GM18907 (cell line): ENCODE results near the gene SPATA4.
A peak's percentile ranks its signal among the peaks of the same experiment; 100 is the strongest.

Experiments
- ATAC-seq: cut with Tn5 transposase; IDR thresholded peaks from one replicate; pipeline ENCODE4 v1.9.1; 2021; ENCODE audit warnings: mild to moderate bottlenecking, moderate library complexity; ENCODE audit not compliant: unreplicated experiment

Gene SPATA4

DNA sequence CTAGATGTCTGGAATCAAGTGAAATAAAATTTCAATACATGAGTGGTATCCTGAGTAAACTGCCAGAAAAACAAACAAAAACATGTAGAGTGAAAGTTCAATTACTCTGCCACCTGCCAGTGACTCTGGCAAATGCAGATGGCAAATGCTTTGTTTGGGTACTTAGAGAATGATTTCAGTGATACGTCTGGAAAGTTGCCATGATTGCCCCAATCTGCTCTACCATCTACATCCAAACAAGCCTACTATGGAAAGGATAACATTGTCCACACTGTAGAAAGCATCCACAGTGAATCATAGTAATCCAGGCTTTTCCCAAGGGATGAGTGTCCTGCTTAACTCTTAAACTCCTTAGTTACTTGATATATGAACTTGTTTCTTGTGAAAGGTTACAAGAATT, 3.4 kb downstream of the SPATA4 start:
- ATAC-seq = no peak

DNA sequence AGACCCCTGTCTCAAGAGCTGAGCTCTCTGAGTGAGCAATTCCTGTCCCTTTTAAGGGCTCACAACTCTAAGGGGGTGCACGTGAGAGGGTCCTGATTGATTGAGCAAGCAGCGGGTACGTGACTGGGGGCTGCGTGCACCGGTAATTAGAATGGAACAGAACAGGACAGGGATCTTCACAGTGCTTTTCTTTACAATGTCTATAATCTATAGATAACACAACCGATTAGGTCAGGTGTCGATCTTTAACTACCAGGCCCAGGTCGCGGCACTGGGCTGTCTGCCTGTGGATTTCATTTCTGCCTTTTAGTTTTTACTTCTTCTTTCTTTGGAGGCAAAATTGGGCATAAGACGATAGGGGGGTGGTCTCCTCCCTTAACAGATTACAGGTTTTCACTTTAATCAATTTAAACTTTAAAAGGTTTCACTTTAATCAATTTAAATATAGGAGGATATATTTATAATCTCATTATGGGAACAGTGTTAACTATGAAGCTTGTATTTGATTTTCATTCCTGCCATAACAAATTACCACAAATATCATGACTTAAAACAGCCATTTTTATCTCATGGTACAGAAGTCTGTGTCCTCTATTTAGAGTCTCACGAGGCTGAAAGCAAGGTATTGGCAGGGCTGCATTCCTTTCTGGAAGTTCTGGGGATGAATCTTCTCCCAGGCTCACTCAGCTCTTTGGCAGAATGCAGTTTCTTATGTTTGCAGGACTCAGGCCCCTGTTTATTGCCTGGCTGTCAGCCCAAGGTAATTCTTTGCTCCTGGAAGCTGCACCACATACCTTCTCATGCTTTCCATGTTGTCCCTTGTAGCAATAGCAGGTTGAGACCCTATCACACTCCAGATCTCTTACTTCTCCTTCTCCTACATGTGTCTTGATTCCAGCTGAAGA, 5.2 kb downstream of the SPATA4 start:
- ATAC-seq = no peak

DNA sequence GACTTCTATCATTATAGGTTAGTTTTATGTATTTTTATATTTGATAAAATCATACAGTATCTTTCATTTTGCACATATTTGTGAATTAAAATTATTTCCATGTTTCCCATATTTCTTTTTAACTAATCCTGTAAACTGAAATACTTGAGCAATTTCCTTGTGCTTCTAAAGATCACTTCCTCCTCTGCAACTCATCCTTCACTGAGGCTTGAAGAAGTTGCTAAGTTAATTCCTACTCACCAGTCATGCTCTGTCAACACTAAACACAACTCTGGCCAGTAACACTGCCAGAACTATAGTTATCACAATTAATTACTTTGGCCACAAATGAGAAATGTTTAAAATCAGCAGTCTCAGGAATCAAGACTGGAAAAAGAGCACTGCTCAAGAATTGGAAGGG, 6.7 kb downstream of the SPATA4 start:
- ATAC-seq = no peak

DNA sequence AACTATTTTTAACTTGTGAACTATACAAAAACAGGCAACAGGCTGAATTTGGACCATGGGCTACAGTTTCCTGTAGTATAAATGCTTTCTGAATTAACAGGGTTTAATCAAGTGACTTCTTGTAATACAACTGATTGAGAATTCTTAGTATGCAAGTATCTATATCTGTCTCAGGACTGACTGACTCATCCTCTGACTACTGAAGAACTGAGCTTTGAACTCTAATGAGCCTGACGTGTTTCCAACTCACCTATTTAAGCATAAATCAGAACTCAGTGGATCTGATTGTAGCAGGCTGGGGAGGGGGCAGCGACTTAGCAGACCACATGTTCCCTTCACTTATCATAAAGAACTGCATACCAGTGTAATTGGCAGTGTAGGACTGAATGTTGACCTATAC, 7.8 kb downstream of the SPATA4 start:
- no peak for ATAC-seq

DNA sequence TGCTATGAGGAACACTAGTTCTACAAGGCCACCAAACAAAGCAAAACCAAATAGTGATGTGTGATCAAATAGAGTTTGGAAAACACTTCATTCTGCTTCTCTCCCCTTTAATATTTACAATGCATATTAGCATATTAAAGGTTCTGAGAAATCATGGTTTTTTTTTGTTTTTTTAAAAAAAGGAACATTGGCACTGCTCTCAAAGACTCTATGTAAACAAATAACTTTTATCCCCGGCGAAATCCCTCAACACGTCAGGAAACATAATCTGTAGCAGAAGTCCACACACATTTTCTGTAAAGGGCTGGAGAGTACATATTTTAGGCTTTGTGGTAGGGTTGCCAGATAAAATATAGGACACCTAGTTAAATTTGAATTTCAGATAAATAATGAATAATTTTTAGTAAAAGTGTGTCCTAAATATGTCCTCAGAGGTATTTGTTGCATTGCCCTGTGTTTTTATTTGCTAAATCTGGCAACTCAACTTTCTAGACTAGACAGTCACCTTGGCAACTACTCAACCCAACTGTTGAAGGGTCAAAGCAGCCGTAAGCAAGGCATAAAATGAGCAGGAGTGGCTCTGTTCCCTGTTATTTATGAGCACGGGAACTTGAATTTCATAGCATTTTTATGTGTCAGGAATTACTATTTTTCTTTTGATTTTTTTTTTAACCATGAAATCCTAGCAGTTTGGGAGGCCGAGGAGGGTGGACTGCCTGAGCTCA, 8.6 kb downstream of the SPATA4 start:
- ATAC-seq = no peak

DNA sequence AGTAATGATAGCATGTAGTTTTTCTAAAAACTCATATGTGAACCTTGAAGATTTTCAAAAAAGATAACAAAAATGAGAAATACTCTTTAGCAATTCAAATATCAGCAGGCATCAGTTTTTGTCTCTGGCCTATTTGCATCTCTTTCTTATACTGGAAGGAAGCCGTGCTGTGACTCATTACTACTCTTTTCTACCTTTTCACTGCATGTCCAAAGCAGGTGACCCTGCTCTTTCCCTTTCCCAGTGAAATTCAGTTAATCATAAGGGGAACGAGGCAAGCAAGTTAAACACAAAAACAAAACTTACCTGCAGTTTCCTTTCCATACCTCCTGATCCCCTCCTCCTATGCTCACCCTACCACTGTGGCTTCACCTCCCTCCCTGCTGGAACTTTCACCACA, 9.3 kb downstream of the SPATA4 start:
- ATAC-seq = no peak

DNA sequence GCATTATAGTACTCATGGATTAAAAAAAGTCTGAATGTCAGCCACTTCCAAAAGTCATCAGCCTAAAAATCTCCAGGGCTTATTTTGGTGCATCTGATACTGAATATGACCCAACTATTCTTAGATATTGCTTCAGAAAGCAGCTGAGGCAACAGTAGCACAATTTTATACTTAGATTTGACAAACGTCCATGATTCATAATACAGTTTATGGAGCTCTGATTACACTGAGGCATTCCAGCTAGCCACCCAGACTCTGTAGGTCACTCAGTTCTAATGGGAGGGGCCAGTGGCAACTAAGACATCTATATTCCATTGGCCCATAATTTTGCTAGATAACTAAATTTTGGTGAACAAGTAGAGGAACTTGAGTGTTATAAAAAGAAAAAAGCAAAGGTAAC, 10.3 kb downstream of the SPATA4 start:
- no peak for ATAC-seq

DNA sequence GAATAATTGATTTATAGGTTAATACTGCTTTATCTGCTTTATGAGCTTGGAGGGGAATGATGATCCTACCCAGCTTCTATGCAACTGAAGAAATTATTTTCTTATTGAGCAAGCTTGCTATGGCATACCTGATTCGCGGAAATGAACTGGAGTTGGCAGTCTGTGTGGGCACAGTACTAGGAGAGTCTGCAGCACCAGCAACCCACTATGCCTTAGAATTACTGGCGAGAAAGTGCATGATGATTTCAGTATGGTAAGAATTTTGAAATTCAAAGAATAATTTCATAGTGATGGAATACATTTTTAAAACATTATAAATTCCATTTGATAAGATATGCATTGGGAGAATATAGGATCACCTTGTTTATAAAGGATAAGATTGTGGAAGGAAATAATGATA, 32.3 kb downstream of the SPATA4 start:
- ATAC-seq = no peak

DNA sequence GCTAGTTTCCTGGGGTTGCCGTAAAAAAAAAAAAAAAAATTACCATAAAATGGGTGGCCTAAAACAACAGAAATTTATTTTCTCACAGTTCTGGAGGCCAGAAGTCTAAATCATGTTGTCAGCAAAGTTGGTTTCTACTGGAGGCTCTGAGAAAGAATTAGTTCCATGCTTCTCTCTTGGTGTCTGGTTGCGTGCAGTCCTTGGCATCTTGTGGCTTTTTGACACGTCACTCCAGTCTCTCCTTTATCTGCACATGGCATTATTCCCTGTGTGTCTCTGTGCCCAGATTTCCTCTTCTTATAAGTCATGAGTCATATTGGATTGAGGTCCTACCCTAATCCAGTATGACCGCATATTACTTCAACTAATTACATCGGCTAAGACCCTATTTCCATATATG, 38.7 kb downstream of the SPATA4 start:
- no peak for ATAC-seq

DNA sequence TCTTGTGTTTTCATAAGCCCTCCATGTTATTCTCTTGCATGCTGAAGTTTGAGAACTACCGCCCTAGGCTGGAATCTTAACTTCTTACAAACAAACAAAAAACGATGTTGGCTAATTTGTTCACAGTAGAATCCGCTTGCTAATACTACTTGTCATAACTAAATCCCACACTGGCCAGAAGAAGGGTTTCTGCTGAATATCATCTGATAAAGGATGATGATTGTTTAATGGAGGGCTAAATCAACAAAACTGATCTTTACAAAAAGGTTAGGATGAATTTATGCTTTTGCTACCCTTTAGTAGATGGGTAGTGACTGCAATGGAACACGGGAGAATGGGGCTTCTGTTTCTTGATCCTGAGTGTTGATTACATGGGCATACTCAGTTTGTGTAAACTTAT, 42.3 kb downstream of the SPATA4 start:
- no peak for ATAC-seq

DNA sequence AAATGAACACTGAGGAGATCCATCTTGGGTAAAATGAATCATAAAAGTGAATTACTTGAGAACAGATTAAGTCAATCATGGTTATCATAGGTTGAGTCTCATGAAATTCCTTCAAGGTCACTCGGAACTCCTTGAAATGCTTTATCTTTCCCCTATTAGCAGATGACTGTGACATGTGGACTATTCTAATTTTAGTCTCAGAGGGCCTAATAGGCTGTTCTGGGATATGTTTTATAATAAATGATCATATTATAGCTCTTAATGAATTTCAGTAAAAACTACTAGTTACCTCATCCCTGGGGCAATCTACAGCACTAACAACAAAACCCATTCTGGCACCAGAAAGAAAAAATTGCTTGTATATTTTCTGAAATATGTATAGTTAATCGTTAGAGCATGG, 44.7 kb downstream of the SPATA4 start:
- no peak for ATAC-seq

DNA sequence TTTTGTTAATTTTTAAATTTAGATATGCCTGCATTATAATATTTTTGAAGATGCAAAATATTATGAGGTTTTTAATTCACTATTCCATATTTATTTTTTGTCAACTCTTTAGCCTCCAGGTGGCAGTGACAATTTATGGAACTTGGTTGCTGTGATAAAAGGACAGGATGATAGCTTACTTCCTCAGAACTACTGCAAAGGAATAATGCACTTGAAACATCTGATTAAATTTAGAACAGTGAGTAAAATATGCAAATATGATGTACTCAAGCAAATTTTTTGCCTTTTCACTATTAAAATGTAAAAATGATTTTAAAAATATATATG, 45.1 kb downstream of the SPATA4 start:
- peak; percentile 60 for ATAC-seq

DNA sequence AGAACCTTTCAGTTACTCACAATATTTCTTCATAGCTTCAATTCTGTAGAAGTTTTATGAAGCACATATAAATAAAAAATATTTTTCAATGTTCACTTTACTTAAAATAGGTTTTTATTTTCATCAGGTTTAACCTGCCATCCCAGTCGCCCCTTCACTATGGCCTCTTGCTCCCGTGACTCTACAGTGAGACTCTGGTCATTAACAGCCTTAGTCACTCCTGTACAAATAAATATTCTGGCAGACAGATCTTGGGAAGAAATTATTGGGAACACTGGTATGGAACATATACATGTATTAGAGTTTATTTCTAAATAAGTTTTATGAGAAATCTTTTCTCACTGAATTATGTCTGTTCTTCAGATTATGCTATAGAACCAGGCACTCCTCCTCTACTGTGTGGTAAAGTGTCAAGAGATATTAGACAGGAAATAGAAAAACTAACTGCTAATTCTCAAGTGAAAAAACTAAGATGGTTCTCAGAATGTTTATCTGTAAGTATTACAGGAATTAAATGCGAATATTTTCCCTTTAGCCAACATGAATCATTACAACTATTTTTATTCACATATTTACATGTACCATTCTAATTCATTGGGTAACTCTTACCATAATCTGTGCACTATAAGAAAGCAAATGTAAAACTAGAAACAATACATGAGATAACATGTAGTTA, 45.6 kb downstream of the SPATA4 start:
- peak; percentile 21 for ATAC-seq

DNA sequence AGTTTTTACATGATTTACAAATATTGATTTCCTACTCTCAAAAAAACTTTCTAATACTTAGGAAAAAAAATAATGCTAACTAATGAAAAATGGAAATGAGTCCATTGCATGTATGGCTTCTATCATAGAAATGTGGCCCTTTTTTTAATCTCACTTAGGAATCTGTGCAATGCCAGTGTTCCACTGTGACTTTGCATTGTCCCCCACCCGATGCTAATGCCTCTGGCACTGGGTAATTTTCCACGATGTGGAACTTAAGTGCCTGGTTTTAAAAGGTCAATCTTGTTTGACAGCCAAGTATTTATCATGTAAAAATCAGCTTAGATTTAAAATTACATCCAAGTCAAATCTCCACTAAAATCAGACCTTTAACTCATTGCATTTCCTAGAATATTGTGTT, 53.1 kb downstream of the SPATA4 start:
- ATAC-seq = no peak

DNA sequence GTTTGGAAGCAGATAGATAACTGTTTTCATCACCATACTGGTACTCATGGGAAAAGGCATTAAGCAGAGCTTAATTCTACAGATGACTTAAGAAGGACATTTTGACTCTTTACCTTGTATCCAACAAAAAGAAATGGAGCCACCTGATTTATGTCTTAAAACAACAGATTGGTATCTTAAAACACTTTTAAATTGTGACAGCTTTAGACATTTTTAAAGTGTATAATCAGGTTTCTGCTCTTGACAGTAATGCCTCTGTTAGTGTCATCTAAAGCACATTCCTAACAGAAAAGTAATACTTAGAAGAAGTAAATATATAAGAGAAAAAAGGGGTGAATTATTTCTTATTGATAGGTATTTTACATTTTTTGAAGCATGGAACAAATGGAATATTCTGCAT, 55.9 kb downstream of the SPATA4 start:
- ATAC-seq = no peak

DNA sequence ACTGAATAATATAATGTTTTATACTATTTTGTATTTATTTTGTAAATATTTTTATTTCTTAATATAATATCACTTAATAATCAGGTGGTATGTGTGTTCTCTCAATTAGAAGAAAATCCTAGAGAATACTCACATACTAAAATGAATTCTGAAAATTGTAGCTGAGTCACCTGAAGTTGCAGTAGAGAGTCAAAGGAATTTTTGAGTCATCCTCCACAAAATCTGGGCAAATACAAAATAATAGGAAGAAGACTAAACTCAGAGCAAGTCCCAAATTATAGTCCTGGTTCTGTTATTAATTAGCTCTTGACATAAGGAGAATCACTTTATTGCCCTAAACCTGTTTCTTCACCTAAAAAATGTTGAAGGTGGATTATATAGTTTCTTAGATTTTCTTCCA, 57.8 kb downstream of the SPATA4 start:
- no peak for ATAC-seq

DNA sequence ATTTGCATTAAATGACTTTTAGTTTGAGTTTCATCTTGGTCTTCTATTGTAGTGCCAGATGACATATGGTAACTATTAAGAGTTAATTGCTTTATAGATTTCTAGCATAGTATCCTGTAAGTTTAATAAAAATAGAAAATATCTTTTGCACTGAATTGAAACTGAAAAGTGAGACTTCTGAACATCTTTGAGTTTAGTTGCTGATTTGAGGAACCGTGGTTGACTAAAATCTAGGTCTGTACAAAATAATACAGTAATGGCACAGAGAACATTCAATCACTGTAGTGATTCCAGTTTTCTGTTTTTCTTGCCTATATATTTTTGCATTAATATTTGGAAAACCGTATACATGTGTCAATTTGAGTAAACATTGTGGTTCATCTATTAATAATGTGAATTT, 60.7 kb downstream of the SPATA4 start:
- ATAC-seq = no peak
